NCI-H2227 (cell line): Measurements from ENCODE around the gene IL7R.

Experiments
- DNase-seq: peaks from one replicate; lab custom pipeline; 2025; ENCODE audit not compliant: unreplicated experiment; lab: John Stamatoyannopoulos, UW

IL7R gene, protein sequence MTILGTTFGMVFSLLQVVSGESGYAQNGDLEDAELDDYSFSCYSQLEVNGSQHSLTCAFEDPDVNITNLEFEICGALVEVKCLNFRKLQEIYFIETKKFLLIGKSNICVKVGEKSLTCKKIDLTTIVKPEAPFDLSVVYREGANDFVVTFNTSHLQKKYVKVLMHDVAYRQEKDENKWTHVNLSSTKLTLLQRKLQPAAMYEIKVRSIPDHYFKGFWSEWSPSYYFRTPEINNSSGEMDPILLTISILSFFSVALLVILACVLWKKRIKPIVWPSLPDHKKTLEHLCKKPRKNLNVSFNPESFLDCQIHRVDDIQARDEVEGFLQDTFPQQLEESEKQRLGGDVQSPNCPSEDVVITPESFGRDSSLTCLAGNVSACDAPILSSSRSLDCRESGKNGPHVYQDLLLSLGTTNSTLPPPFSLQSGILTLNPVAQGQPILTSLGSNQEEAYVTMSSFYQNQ

GRCh38 chr5:35856765-35857351 is at the start of gene IL7R:
IL7R (plus strand) TSS chr5:35856891; CDS start chr5:35856978, 87 bp downstream.
- no peak for DNase-seq

- no peak for DNase-seq
Observed at GRCh38 chr5:35810601-35811000, 46.1 kb upstream of the IL7R start.

DNA sequence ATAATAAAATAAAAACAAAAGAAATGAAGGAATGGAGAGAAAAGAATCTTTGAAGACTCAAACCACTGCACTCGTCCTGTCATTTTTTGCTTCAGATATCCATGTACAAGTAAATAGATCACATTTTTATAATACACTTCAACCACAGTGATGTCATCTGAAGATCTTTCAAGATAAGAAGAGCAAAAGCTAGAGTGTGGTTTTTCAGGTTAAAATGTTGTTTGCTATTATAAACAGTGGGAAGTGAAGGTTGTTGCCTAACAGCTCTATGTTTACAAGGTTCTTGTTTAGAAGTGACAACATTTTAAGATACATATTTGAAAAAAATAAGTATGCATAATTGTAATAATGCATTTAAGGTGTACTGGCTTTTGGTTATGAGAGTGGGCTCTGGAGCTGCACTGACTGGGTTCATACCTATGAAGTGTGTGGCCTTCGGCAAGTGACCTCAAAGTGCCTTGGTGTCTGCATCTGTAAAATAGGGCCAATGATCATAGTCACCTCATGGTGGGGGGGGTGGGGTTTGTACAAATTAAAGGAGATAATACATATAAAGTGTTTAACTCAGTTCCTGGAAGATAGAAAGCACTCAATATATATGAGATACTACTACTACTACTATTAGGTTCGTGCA is 45.5 kb upstream of the IL7R start:
- no peak for DNase-seq

DNA sequence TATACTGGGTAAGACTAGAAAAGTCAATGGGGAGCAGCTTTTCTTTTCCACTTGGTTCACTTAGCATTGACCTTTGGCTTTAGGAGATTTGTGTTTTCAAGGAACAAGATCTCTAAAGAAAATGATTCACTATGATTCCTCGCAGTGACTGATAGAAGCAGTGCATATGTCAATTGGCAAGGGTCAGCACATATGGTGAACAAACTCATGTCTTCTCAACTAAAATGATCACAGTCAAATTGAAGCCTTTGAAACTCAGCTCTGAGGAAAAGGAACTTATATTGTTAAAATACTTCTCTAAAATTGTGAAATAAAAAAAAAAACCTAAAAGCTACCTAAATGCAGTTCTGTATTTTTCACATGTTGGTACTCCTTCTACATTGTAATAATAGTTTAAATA is 43.2 kb upstream of the IL7R start:
- no peak for DNase-seq

DNA sequence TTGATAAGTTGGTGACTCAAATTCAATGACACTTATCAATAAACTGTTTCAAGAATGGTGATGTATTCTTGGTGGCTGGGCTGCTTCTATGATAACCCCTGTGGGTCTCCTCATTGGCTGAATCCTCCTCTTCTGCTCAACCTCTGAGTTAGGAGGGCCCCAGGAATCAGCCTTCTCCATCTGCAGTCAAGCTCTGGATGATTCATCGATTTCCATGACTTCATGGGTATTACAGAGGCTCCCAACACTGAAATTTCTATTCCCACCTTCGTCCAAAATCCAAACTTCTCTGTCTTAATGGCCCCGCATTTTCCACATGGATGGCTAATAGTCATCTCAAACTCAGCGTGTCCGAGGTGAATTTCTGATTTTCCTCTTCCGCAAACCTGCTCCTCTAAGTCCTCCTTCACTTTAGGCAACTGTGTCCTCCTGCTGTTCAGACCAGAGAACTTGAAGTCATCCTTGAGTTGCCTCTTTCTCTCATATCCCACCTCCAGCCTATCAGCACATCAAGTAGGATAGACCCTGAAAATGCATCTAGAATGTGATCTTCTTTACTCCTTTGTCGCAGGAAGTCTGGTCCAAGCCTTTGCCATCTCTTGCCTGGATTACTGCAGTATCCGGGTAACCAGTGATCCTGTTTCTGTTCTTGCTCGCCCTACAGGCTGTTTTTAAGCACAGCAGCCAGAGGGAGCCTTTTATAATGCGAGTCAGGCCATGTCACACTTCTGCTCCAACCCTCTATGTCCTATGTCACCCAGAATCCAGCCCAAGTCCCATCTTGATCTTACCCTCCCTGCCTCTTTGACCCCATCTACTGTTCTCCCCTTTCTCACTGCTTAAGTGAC is 41.4 kb upstream of the IL7R start:
- no peak for DNase-seq

GRCh38 chr5:35816881-35817521 is 39.7 kb upstream of the IL7R start:
- DNase-seq: no peak

DNA sequence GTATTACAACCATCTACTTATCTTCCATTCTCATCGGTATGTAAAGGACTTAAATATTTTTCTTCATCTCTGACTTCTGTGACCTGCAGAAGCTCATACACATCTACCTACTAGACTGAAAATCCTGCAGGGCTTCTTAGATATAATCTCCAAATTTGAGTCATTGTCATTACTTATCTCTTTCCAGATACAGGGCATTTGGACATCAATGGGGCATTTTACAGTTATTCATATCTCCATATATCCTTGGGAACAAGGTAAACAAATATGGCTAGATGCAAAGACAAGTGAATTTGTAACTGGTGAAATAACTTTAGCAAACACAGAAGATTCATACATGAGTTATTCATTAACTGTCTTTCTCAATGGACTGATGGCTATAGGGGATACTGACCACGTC is 37.7 kb upstream of the IL7R start:
- no peak for DNase-seq

GRCh38 chr5:35819668-35820067 is 37.0 kb upstream of the IL7R start:
- DNase-seq: no peak

DNA sequence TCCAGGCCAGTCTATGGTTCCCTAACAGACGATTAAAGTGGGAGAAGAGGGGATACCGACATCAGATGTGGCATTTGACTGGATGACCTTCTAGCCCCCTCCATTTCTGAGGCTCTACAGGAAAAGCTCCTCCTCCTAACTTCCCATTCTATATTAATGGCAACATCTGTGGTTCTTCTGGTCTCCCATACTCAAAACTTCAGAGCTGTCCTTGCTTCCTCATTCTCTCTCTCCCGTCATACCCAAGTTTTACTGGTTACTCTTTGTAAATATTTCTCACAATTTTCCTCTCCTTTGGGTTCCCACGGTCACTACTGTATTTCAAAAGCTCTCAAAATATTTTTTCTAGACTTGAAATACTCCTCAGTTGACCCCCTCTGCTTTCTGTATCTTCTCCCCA is 36.0 kb upstream of the IL7R start:
- DNase-seq: no peak

DNA sequence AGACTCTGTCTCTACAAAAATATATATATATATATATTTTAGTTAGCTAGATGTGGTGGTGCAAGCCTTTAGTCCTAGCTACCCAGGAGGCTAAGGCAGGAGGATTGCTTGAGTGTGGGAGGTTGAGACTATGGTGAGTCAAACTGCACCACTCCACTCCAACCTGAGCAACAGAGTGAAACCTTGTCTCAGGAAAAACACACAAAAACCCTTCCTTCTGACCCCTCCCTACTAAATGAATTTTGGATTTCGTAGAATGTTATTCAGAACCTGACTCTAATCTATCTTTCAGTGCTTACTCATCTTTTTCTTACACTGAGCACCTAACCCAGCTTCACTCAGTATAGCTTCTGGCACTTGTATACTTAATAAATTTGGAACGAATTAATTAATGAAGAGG is 35.2 kb upstream of the IL7R start:
- no peak for DNase-seq

GRCh38 chr5:35822511-35822910 is 34.2 kb upstream of the IL7R start:
- no peak for DNase-seq

- no peak for DNase-seq
Observed at GRCh38 chr5:35823347-35824098, 33.2 kb upstream of the IL7R start.

DNA sequence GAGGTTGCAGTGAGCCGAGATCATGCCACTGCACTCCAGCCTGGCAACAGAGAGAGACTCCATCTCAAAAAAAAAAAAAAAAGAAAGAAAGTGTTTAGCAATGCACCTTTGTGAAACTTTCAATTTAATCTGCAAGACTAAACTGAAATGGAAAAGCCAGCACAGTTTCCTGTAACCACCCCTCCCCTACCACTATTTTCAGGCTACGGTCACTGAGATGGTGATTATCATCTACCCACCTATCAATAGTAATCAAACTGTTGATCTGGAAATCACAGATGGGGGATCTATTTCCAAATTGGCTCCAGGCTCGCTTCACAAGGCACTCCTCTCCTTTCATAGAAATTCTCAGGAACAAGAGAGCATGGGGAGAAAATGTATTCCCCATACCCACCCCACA is 30.6 kb upstream of the IL7R start:
- DNase-seq: no peak

DNA sequence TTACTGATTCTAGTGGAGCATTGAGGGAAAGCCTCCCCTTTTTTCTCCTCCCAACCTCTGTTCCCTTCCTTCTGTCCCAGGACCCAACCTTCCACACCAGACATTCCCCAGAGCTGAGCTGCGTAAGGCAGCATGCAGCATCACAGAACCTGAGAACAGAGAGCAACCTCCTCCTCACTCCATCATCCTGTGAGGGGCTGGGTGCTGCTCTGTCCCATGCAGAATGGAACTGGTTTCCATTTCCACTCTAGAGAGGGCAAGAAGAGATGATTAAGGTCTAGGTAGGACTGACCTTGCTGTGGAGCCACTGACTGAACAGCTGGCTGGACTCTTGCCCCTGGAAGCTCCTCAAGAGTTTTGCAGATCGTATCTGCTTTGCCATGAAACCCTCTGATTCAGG is 30.1 kb upstream of the IL7R start:
- DNase-seq: no peak

DNA sequence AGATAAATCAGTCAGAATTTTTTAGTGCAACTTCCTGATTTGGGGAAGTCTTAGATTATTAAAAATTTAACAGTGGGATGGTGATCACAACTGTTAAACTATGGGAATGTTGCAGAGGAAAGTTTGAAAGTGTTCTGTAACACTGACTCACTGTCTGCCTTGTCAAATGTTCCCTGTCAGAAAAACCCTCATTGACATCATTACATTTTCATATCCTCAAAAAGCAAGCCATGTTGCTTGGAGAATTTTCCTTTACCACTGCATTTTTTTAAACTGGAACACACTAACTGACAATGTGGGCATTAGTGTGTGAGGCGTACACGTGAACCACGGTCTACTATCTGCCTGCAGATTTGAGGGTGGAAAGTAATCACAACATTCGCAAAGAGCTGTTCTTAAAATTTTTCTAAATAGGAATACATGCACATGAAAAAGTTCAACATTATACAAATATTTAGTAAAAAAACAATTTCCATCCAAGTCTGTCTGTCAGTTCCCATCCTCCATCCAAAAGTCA is 28.6 kb upstream of the IL7R start:
- DNase-seq: no peak

- no peak for DNase-seq
Observed at GRCh38 chr5:35830587-35830986, 26.1 kb upstream of the IL7R start.

DNA sequence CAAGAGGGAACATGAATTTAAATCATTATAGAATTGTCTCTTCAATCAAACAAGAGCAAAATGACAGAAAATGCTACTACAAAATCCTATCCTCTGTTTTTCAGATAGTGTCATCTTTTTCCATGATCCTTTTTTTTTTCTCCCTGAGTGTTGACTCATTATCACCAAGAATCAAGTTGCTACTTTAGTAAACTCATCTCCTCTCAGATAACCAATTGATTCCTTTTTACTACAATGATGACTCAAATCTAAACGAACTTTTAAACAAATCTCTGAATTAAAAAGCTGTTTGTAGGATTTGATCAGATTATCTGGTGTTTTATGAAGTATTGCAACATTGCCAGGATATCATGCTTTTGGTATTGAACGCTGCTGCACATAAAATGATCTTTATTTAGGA is 23.9 kb upstream of the IL7R start:
- no peak for DNase-seq

- DNase-seq: no peak
Observed at GRCh38 chr5:35833224-35833623, 23.5 kb upstream of the IL7R start.

DNA sequence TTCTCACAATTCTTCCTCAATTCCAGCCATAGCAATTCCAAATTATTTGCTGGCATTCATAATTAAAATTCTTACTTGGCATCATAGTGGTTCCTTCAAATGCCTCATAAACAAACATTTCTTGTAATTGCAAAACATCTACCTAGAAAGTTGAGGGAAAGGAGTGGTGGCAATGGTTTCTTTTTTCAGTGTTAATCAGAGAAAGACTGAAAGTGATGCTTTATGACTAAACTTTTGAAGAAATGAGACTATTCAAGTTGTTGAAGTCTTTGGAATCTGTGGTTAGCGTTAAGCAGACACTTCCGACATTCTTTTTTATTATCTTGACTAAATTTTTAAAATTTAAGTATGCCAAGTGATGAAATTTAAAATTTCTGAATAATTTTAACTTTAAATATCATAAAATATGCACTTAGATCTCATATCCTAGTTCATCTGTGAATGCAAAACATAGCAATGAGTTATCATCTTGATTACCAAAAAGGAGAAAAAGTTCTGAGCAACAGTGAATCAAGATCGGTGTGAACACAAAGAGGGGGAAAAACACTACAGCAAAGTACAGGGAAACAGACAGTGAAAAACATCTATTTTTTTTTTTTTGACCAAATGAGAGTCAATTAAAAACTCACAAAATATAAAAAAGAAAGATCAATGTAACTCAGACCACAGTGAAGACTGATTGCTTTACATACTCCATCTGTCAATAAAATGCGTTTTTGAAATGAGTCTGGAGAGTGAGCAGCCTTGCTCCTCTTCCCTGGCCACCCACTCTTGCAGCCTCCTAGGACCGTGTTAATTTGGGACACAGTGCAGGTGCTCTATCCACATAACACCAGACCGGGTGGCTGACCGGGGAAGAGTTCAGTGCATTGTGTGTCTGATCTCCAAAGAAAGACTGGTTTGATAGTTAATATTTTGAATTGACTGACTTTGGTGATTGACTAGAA is 20.6 kb upstream of the IL7R start:
- DNase-seq: no peak
